ENCODE data around the gene OTUB2.

DNA sequence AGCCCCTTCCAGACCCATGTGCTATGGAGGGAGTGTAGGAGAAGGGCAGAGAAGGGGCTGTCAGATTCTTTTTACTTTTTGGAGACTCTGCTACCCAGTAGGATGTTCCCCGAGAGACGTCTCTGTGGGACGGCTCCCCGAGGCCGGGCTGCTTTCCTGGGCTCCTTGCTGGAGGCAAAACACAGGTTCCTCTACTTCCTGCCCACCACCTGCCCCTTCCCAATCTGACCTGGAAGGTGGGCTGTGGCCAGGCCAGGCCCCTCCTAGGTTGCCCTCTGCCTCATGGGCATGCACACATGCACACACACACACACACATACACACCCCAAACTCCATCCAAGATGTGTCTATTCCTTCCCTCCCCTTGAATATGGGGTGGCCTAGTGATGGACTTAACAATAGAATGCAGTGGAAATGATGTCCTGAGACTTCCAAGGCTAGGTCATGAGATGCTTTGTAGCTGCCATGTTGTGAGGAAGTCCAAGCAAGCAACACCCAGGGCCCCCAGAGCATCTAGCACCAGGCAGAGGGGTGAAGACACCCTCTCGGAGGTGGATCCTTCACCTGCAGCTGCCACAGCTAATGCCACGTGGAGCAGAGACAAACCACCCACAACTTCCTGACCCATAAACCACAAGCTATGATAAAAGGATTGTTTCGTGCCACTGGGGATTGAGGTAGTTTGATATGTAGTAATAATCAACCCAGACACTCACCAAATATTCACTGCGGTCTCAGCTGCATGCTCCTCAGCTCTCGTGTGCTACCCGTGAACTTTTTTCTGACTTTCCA, 48.2 kb upstream of the OTUB2 start:
- TF ChIP-seq, protein P1, sequence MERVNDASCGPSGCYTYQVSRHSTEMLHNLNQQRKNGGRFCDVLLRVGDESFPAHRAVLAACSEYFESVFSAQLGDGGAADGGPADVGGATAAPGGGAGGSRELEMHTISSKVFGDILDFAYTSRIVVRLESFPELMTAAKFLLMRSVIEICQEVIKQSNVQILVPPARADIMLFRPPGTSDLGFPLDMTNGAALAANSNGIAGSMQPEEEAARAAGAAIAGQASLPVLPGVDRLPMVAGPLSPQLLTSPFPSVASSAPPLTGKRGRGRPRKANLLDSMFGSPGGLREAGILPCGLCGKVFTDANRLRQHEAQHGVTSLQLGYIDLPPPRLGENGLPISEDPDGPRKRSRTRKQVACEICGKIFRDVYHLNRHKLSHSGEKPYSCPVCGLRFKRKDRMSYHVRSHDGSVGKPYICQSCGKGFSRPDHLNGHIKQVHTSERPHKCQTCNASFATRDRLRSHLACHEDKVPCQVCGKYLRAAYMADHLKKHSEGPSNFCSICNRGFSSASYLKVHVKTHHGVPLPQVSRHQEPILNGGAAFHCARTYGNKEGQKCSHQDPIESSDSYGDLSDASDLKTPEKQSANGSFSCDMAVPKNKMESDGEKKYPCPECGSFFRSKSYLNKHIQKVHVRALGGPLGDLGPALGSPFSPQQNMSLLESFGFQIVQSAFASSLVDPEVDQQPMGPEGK (CRISPR knock-in tag; IDR thresholded peaks at IDR 0.05; ENCODE audit: borderline replicate concordance): no peak
- no peak for TF ChIP-seq ZFP3 (CRISPR knock-in tag; IDR thresholded peaks at IDR 0.05)
- no peak for TF ChIP-seq ZFP30 (CRISPR knock-in tag; IDR thresholded peaks at IDR 0.05)
- no peak for TF ChIP-seq TOX (CRISPR knock-in tag; IDR thresholded peaks at IDR 0.05; ENCODE audit: borderline replicate concordance)
- no peak for TF ChIP-seq RARB (CRISPR knock-in tag; IDR thresholded peaks at IDR 0.05)
